ENCODE results near the gene ZNF433.
"Not testable (repeated sequence)": the region's sequence is repeated elsewhere in the genome, so short reads cannot be mapped to it uniquely, and the experiment has no call there.

The ZNF433 gene

GRCh38 chr19:12035220-12036172 is at the start of gene ZNF433:
TSS of gene ZNF433 (minus strand) at chr19:12035679. CDS start at chr19:12035539, 140 bp downstream.
- in situ Hi-C loops (cut with HindIII; ENCODE audit: low sequenced_read_pairs), result no loop called here

- in situ Hi-C loops (cut with HindIII; ENCODE audit: low sequenced_read_pairs), result not testable (repeated sequence)
Observed at GRCh38 chr19:12083336-12083735, 47.9 kb upstream of the ZNF433 start.

GRCh38 chr19:12077375-12077774 is 41.9 kb upstream of the ZNF433 start:
- in situ Hi-C loops (cut with HindIII; ENCODE audit: low sequenced_read_pairs), result no loop called here

GRCh38 chr19:12076331-12076730 is 40.9 kb upstream of the ZNF433 start:
- in situ Hi-C loops (cut with HindIII; ENCODE audit: low sequenced_read_pairs), result not testable (repeated sequence)

GRCh38 chr19:12075538-12076139 is 40.2 kb upstream of the ZNF433 start:
- in situ Hi-C loops (cut with HindIII; ENCODE audit: low sequenced_read_pairs), result no loop called here

- in situ Hi-C loops (cut with HindIII; ENCODE audit: low sequenced_read_pairs), result no loop called here
Observed at GRCh38 chr19:12064590-12065538, 29.4 kb upstream of the ZNF433 start, which contains the start of gene ZNF844. TSS of gene ZNF844 (plus strand) at chr19:12064731. CDS start at chr19:12064874, 143 bp downstream.

- in situ Hi-C loops (cut with HindIII; ENCODE audit: low sequenced_read_pairs), result no loop called here
Observed at GRCh38 chr19:12055784-12056183, 20.3 kb upstream of the ZNF433 start.

GRCh38 chr19:12052497-12053169 is 17.2 kb upstream of the ZNF433 start, which contains the start of gene ZNF878:
TSS of gene ZNF878 (minus strand) at chr19:12052961. CDS start at chr19:12052801, 160 bp downstream.
- in situ Hi-C loops (cut with HindIII; ENCODE audit: low sequenced_read_pairs), result no loop called here

- in situ Hi-C loops (cut with HindIII; ENCODE audit: low sequenced_read_pairs), result no loop called here
Observed at GRCh38 chr19:12052091-12052496, 16.6 kb upstream of the ZNF433 start.

GRCh38 chr19:12047868-12048267 is 12.4 kb upstream of the ZNF433 start:
- in situ Hi-C loops (cut with HindIII; ENCODE audit: low sequenced_read_pairs), result no loop called here

- in situ Hi-C loops (cut with HindIII; ENCODE audit: low sequenced_read_pairs), result loop anchor here (5.0 kb wide), 1 partner anchor 88 kb away; no protein-coding TSS in a partner anchor
Observed at GRCh38 chr19:12043752-12044422, 8.4 kb upstream of the ZNF433 start.

- in situ Hi-C loops (cut with HindIII; ENCODE audit: low sequenced_read_pairs), result loop anchor here (5.0 kb wide), 1 partner anchor 89 kb away; no protein-coding TSS in a partner anchor
Observed at GRCh38 chr19:12042893-12043292, 7.4 kb upstream of the ZNF433 start.

- in situ Hi-C loops (cut with HindIII; ENCODE audit: low sequenced_read_pairs), result no loop called here
Observed at GRCh38 chr19:12034620-12035019, 859 bp downstream of the ZNF433 start.

- in situ Hi-C loops (cut with HindIII; ENCODE audit: low sequenced_read_pairs), result no loop called here
Observed at GRCh38 chr19:12034198-12034597, 1.3 kb downstream of the ZNF433 start.

GRCh38 chr19:12015753-12016116 is 19.7 kb downstream of the ZNF433 start:
- in situ Hi-C loops (cut with HindIII; ENCODE audit: low sequenced_read_pairs), result no loop called here

GRCh38 chr19:12015015-12015752 is 20.3 kb downstream of the ZNF433 start:
- in situ Hi-C loops (cut with HindIII; ENCODE audit: low sequenced_read_pairs), result no loop called here

- in situ Hi-C loops (cut with HindIII; ENCODE audit: low sequenced_read_pairs), result no loop called here
Observed at GRCh38 chr19:12000152-12000981, 35.1 kb downstream of the ZNF433 start.

GRCh38 chr19:11995174-11995573 is 40.3 kb downstream of the ZNF433 start:
- in situ Hi-C loops (cut with HindIII; ENCODE audit: low sequenced_read_pairs), result no loop called here

Measured in endothelial cell of hepatic sinusoid (primary cell).